Fibroblast of the aortic adventitia (primary cell): ENCODE data around the gene SCNN1G. TPM values are rescaled to one million over a fixed set of nuclear protein-coding genes. Genes with fewer than 3 reads are reported as not detected.
A peak's percentile ranks its signal among the peaks of the same experiment; 100 is the strongest.

Source experiments
- DNase-seq: peaks from one replicate; pipeline ENCODE4 v3.0.0-alpha.2; 2010; ENCODE audit warnings: low read depth
- H3K4me3 ChIP-seq: 2 replicates; pipeline ENCODE4 v1.5.1; 2011; ENCODE audit warnings: low read depth, mild to moderate bottlenecking, control low read depth, low read length, moderate library complexity
- total RNA-seq: library from RNA; depleted of rRNA; stranded (reverse); fragments of >200 nt; gene quantifications from 2 replicates; pipeline ENCODE4 v1.2.3, GENCODE V29; 2012; ENCODE audit warnings: low replicate concordance
- TF ChIP-seq, protein P1 (sequence below): IDR thresholded peaks from 2 replicates; pipeline ENCODE4 v1.5.1; 2011; ENCODE audit warnings: mild to moderate bottlenecking, low read length, control low read depth, inconsistent platforms; ENCODE audit not compliant: insufficient read depth

The SCNN1G gene
- total RNA-seq, 1 donor: not detected

GRCh38 chr16:23236983-23237382 is 54.4 kb downstream of the SCNN1G start:
- DNase-seq: no peak
- TF ChIP-seq, protein P1, sequence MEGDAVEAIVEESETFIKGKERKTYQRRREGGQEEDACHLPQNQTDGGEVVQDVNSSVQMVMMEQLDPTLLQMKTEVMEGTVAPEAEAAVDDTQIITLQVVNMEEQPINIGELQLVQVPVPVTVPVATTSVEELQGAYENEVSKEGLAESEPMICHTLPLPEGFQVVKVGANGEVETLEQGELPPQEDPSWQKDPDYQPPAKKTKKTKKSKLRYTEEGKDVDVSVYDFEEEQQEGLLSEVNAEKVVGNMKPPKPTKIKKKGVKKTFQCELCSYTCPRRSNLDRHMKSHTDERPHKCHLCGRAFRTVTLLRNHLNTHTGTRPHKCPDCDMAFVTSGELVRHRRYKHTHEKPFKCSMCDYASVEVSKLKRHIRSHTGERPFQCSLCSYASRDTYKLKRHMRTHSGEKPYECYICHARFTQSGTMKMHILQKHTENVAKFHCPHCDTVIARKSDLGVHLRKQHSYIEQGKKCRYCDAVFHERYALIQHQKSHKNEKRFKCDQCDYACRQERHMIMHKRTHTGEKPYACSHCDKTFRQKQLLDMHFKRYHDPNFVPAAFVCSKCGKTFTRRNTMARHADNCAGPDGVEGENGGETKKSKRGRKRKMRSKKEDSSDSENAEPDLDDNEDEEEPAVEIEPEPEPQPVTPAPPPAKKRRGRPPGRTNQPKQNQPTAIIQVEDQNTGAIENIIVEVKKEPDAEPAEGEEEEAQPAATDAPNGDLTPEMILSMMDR: no peak
- no peak overlapping the region for H3K4me3 ChIP-seq

DNA sequence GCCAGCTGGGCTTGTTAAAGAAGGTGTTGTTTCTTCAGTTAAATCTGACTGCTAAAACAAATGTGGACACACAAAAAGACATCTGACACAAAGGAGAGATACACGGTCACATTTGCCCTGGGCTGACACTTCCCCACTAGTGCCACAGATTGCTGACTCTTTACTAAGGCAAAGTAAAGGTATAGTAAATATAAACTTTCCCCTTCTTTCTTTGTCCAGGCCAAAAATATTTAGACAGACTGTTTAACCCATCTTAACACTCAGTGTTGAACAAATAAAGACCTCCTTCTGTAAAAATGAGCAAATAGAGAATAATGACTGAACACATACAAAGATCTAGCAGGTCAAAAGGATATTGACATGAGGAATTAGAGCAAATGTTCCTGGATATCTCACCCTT is 58.4 kb downstream of the SCNN1G start:
- TF ChIP-seq, protein P1: no peak
- H3K4me3 ChIP-seq: no peak overlapping the region
- DNase-seq: no peak

GRCh38 chr16:23244122-23244521 is 61.6 kb downstream of the SCNN1G start:
- TF ChIP-seq, protein P1: no peak
- DNase-seq: no peak
- H3K4me3 ChIP-seq: no peak overlapping the region

- TF ChIP-seq, protein P1: no peak
- no peak for DNase-seq
- H3K4me3 ChIP-seq: no peak overlapping the region
Observed at GRCh38 chr16:23245268-23245667, 62.7 kb downstream of the SCNN1G start.

- TF ChIP-seq, protein P1: no peak
- DNase-seq: peak; percentile 21
- H3K4me3 ChIP-seq: no peak overlapping the region
Observed at GRCh38 chr16:23248261-23249194, 66.0 kb downstream of the SCNN1G start.

- TF ChIP-seq, protein P1: no peak
- H3K4me3 ChIP-seq: no peak overlapping the region
- DNase-seq: no peak
Observed at GRCh38 chr16:23249830-23250229, 67.3 kb downstream of the SCNN1G start.
